ENCODE data around the gene MGAT1. TPM values are rescaled to one million over a fixed set of nuclear protein-coding genes. Genes with fewer than 3 reads are reported as not detected.

The MGAT1 gene
- polyA plus RNA-seq, 2 of the 4 experiments (the other 2 are of a cell fraction) = 53.0 to 61.8 TPM

GRCh38 chr5:180848878-180849277 is 46.3 kb upstream of the MGAT1 start:
- no peak overlapping the region for H3K4me3 ChIP-seq
- ChIA-PET POLR2A (no interaction called here), CTCF (interaction anchor here (2.0 to 3.5 kb wide), 2 partner anchors 10 to 36 kb away, joined by 4 to 14 read pairs; no protein-coding TSS in a partner anchor)
- WGBS (ENCODE audit: missing lambda C conversion rate) = 96% methylated on average over 1 of the region's 1 CpG
- FAIRE-seq = no peak
- no peak overlapping the region for H3K4me2 ChIP-seq
- TF ChIP-seq NPAS2 (CRISPR knock-in tag; IDR thresholded peaks at IDR 0.05; ENCODE audit: borderline replicate concordance) = no peak
- no peak for TF ChIP-seq FOXS1 (CRISPR knock-in tag; IDR thresholded peaks at IDR 0.05)
- no peak for TF ChIP-seq GATA3 (IDR thresholded peaks at IDR 0.05; ENCODE audit: borderline replicate concordance)
- no peak for TF ChIP-seq RCOR1 (IDR thresholded peaks at IDR 0.05; ENCODE audit: low read depth, low read length)
- TF ChIP-seq KDM5A (IDR thresholded peaks at IDR 0.05) = no peak
- TF ChIP-seq CHD2 (IDR thresholded peaks at IDR 0.05; ENCODE audit: low read length, partially characterized antibody) = no peak
- no peak for TF ChIP-seq ZSCAN20 (CRISPR knock-in tag; IDR thresholded peaks at IDR 0.05)
- no peak for TF ChIP-seq EHF (CRISPR knock-in tag; IDR thresholded peaks at IDR 0.05)
- TF ChIP-seq HMGXB4 (CRISPR knock-in tag; IDR thresholded peaks at IDR 0.05; ENCODE audit: borderline replicate concordance) = no peak
- TF ChIP-seq HOXA7 (CRISPR knock-in tag; IDR thresholded peaks at IDR 0.05) = no peak
- no peak for TF ChIP-seq POLR2A (IDR thresholded peaks at IDR 0.05; ENCODE audit: low read length)
- TF ChIP-seq REST (IDR thresholded peaks at IDR 0.05) = no peak
- TF ChIP-seq MAZ (IDR thresholded peaks at IDR 0.05; ENCODE audit: borderline replicate concordance, low read depth, low read length) = no peak
- no peak for TF ChIP-seq RARB (CRISPR knock-in tag; IDR thresholded peaks at IDR 0.05)
- TF ChIP-seq JUN (IDR thresholded peaks at IDR 0.05) = no peak
- H3K4me1 ChIP-seq = no peaks in the 10 kb centered on the region
- ATAC-seq = no peak
- peaks cover 99% of the 10 kb centered on the region for H3K9me3 ChIP-seq
- H3K27ac ChIP-seq = no peak overlapping the region
- DNase-seq (ENCODE audit: low read depth in 1 of 2, low spot score in 1 of 2) = peak in 1 of 2 experiments; percentile 17

GRCh38 chr5:180848265-180848664 is 45.7 kb upstream of the MGAT1 start:
- ATAC-seq = no peak
- ChIA-PET CTCF (interaction anchor here (3.5 kb wide), 1 partner anchor 10 kb away, joined by 14 read pairs; no protein-coding TSS in a partner anchor), POLR2A (interaction anchor here (1.1 kb wide), 1 partner anchor 12 kb away, joined by 3 read pairs; no protein-coding TSS in a partner anchor)

More at GRCh38 chr5:180848265-180848664, 45.7 kb upstream of the MGAT1 start:
- Histone ChIP-seq H3K27ac (no peak overlapping the region), H3K9me3 (peaks cover 97% of the 10 kb centered on the region), H3K4me3 (no peak overlapping the region), H3K4me1 (no peaks in the 10 kb centered on the region), H3K4me2 (no peak overlapping the region)
- DNase-seq (ENCODE audit: low read depth in 1 of 2, low spot score in 1 of 2) (no peak), FAIRE-seq (no peak)
- TF ChIP-seq E2F6 (IDR thresholded peaks at IDR 0.05; ENCODE audit: borderline replicate concordance, low read depth) = no peak
- TF ChIP-seq KDM1A (IDR thresholded peaks at IDR 0.05; ENCODE audit: low read depth) = no peak
- TF ChIP-seq FOSL2 (IDR thresholded peaks at IDR 0.05) = no peak
- no peak for TF ChIP-seq FOSL2 (CRISPR knock-in tag; IDR thresholded peaks at IDR 0.05)
- TF ChIP-seq FOSB (CRISPR knock-in tag; IDR thresholded peaks at IDR 0.05) = no peak
- no peak for TF ChIP-seq REST (IDR thresholded peaks at IDR 0.05)
- 94% methylated on average over 1 of the region's 1 CpG for WGBS (ENCODE audit: missing lambda C conversion rate)

Measured in A549 (cell line).